Measurements from ENCODE around the gene ADAT3.
A peak's percentile ranks its signal among the peaks of the same experiment; 100 is the strongest.
"Not testable (repeated sequence)": the region's sequence is repeated elsewhere in the genome, so short reads cannot be mapped to it uniquely, and the experiment has no call there.

Gene ADAT3

GRCh38 chr19:1884719-1885334 is 20.4 kb upstream of the ADAT3 start:
- DNase-seq = no peak

DNA sequence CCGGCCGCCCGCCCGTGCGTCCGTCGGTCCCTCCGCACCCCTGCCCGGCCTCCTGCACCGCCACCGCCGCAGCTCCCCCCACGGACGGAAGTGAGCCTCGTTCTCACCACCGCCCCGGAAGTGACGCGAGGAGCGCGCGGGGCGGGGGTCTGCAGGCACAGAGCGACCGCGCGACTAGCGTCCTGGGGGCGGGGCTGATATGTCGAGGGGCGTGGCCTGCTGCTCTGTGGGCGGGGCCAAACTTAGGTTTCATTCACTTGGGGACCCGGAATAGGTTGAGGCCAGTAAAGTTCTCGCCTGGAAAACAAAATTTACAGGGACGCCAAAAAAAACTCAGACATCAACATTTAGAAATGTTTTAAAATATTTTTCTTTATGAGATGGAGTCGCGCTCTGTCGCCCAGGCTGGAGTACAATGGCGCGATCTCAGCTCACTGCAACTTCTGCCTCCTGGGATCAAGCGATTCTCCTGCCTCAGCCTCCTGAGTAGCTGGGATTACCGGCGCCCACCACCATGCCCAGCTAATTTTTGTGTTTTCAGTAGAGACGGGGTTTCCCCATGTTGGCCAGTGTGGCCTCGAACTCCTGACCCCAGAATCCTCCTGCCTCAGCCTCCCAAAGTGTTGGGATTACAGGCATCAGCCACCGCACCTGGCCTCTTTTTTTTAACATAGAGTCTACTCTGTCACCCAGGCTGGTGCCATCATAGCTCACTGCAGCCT is 19.6 kb upstream of the ADAT3 start, which contains the start of gene ABHD17A:
Gene ABHD17A, minus strand, starts transcription at position 99 of the 722 bp plus-strand sequence. CDS start 3,930 bp downstream, outside the sequence.
- DNase-seq = peak; percentile 94

DNA sequence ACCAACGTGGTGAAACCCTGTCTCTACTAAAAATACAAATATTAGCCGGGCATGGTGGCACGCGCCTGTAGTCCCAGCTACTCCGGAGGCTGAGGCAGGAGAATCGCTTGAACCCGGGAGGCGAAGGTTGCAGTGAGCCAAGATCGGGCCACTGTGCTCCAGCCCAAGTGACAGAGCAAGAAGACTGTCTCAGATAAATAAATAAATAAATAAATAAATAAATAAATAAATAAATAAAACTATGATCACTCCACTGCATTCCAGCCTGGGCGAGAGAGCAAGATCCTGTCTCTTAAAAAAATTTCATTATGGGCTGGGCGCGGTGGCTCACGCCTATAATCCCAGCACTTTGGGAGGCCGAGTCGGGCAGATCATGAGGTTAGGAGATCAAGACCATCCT is 18.8 kb upstream of the ADAT3 start:
- DNase-seq = not testable (repeated sequence)

GRCh38 chr19:1888385-1888784 is 16.8 kb upstream of the ADAT3 start:
- DNase-seq = no peak

DNA sequence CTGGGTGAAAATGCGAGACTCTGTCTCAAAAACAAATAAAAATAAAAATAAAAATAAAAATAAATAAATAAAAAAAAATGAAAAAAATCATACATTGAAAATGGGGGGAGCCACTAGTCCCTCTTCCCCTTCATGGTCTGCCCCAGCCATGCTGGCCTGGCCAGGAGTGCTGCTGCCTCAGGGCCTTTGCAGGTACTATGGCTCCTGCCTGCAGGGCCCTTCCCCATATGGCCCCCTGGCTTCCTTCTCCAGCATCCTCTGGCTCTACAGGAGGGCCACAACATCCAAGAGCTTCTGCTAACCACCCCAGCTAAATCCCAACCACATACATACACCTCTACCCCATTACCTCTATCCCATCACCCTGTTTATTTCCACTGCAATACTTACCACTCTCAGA is 15.3 kb upstream of the ADAT3 start:
- DNase-seq = no peak

DNA sequence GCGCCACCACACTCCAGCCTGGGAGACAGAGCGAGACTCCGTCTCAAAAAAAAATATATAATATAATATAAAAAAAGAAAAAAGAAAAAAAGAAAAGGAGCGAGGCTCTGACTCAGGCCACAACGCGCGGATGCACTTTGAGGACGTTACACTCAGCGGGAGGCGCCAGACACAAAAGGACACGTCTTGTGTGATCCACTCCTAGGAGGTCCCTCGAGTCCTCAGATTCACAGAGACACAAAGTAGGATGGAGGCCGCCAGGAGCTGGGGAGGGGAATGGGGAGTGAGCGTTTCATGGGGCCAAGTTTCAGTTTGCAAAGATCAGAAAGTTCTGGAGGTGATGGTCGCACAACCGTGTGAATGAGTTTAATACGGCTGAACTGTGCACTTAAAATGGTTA is 11.4 kb upstream of the ADAT3 start:
- no peak for DNase-seq

DNA sequence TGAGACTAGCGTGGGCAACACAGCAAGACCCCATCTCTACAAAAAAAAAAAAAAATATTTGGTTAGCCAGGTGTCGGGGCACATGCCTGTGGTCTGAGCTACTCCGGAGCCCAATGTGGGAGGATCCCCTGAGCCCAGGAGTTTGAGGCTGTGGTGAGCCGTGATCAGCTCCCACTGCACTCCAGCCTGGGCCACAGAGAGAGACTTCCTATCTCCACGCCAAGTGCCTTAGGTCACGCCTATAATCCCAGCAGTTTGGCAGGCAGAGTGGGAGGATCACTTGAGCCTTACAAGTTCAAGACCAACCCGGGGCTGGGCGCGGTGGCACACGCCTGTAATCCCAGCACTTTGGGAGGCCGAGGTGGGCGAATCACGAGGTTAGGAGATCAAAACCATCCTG is 8.7 kb upstream of the ADAT3 start:
- no peak for DNase-seq

GRCh38 chr19:1901940-1902404 is 3.2 kb upstream of the ADAT3 start:
- no peak for DNase-seq

DNA sequence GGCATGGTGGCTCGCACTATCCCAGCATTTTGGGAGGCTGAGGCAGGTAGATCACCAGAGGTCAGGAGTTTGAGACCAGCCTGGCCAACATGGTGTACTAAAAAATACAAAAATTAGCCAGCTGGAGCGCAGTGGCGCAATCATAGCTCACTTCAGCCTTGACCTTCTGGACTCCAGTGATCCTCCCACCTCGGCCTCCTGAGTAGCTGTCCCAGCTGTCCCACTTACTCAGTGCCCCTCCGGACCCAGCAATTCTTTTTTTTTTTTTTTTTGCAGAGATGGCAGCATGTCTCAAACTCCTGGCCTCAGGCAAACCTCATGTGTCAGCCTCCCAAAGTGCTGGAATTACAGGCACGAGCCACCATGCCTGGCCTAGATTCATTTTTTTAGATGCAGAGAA is 2.3 kb upstream of the ADAT3 start:
- DNase-seq = no peak

- DNase-seq = no peak
These were observed 414 bp upstream of the ADAT3 start for GRCh38 chr19:1904860-1905109.

- DNase-seq = no peak
These were observed 720 bp downstream of the ADAT3 start for GRCh38 chr19:1905863-1906375.

GRCh38 chr19:1906985-1907562 is 1.9 kb downstream of the ADAT3 start:
- DNase-seq = no peak

GRCh38 chr19:1907563-1908363 is 2.6 kb downstream of the ADAT3 start:
- no peak for DNase-seq

DNA sequence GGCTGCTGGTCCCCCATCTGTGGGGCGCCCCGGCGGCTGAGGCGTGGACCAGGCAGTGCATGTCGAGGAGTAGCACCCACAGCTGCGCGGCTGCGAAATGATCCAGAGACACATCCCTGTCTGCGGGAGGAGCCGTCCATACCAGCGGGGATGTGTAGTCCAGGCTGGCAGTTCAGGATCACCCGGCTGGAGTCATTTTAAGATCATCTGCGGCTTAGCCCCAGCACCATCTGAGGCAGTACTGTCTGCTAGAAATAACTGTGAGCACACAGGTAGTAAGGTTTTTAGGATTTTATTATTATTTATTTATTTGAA is 3.1 kb downstream of the ADAT3 start:
- no peak for DNase-seq

- DNase-seq = no peak
These were observed 4.5 kb downstream of the ADAT3 start for GRCh38 chr19:1909761-1910080.

GRCh38 chr19:1910177-1910576 is 5.0 kb downstream of the ADAT3 start:
- peak; percentile 32 for DNase-seq

- DNase-seq = no peak
These were observed 5.9 kb downstream of the ADAT3 start for GRCh38 chr19:1911098-1911497.

- no peak for DNase-seq
These were observed 6.8 kb downstream of the ADAT3 start for GRCh38 chr19:1911995-1912394.

DNA sequence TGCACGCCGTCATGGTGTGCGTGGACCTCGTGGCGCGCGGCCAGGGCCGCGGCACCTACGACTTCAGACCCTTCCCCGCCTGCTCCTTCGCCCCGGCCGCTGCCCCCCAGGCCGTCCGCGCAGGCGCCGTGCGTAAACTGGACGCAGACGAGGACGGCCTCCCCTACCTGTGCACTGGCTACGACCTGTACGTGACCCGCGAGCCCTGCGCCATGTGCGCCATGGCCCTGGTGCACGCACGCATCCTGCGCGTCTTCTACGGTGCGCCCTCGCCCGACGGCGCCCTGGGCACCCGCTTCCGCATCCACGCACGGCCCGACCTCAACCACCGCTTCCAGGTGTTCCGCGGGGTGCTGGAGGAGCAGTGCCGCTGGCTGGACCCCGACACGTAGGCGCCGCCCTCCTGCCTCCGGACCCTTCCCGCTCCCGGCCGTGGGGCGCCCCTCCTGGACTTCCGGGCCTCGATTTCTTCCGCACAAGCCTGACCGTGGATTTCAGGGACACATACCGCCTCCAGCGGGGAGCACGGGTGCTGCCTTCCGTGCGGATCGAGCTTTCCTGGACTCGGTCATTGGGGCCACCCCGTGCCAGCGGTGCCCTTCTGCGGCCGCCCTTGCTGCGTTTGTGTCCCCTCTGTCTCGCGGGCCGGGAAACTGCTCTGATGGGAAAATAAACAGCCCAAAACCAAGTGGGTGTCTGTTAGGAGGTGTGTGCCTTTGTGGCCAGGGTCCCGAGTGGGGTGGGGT is 7.7 kb downstream of the ADAT3 start:
- no peak for DNase-seq

GRCh38 chr19:1913781-1914577 is 8.8 kb downstream of the ADAT3 start:
- DNase-seq = no peak

DNA sequence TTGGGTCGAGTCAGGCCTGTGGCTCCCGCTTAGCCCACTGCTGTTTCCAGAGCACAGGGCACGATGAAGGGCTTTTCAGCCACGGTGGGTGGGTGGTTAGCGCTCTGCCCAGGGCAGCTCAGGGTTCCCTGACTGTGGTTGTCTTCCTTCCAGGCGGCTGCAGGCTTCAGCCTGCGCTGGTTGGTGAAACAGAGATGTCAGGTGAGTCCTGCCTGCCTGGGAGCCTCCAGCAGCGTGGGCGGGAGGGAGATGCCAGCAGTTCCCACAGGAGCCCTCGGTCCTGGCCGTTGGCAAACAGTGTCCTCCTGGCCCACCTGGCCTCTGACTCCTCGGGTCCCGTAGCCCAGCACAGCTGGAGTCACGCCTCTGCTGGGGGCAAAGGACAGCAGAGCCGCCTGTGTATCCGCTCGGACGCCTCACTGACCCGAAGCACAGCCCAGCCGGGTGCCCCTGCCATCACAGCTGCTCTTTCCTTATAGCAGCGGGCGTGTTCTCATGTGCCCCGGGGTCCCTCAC is 9.7 kb downstream of the ADAT3 start:
- DNase-seq = no peak

DNA sequence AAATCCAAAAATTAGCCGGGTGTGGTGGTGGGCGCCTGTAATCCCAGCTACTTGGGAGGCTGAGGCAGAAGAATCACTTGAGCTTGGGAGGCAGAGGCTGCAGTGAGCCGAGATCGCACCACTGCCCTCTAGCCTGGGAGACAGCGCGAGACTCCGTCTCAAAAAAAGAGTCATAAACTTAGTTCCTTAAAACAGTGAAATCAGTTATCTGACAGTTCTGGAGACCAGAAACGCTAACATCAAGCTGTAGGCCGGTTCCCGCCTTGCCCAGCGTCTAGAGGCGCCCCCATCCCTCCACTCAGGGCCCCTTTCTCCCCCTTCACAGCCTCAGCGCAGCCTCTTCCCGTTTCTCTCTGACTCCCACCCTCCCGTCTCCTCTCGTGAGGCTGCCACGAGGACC is 11.9 kb downstream of the ADAT3 start:
- DNase-seq = no peak

Measured in fibroblast of skin of right biceps (primary cell).